Measurements from ENCODE around the gene MIOX. TPM values are rescaled to one million over a fixed set of nuclear protein-coding genes. Genes with fewer than 3 reads are reported as not detected.
A peak's percentile ranks its signal among the peaks of the same experiment; 100 is the strongest.

Gene MIOX
- total and polyA plus RNA-seq, 10 of the 15 experiments (the other 5 are each of a cell fraction or from before 2014, with no cell fraction given), result 0.10 to 0.31 TPM; not detected in 8

DNA sequence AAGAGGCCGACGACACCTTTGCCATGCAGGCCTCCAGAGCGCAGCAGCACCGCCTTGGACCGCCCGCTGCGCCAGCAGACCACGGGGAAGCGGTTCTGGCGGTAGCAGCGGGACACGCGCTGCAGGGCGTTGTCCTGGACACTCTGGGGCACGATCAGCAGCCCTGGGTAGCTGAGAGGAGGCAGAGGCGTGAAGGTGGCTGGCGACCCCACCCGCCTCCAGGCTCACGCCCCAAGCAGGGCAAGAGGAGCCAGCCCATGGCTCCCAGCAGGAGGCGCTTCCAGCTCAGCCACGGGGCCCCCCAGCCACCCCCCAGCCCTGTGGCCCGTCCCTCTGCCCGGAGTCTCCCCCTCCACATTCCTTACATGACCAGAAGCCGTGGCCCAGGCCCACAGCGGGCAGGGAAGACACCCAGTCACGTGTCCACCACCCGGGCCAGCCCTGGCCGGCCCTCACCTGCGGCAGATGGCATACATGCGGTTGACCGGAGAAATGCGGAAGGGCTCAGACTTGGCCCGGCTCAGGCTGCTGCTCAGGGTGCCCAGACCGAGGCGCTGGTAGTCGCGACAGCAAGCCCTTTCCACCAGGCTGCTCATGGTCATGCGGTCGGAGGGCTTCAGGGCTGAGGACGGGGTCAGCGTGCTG, 27.0 kb upstream of the MIOX start (continued):
- TF ChIP-seq POLR2A (IDR thresholded peaks at IDR 0.05; ENCODE audit: low read depth, low read length) (peak; percentile 3), NFIC (IDR thresholded peaks at IDR 0.05; ENCODE audit: low read depth, low read length) (no peak), RAD21 (IDR thresholded peaks at IDR 0.05; ENCODE audit: insufficient read depth, low read depth, low read length) (0 out of 2 replicates have a peak, but pooled peaks have one; percentile 4), WRNIP1 (IDR thresholded peaks at IDR 0.05; ENCODE audit: borderline replicate concordance, low read depth, low read length) (no peak), ZZZ3 (IDR thresholded peaks at IDR 0.05; ENCODE audit: control insufficient read depth, insufficient read length, low read depth) (no peak), PAX8 (IDR thresholded peaks at IDR 0.05) (no peak)
- TF ChIP-seq, protein P1, sequence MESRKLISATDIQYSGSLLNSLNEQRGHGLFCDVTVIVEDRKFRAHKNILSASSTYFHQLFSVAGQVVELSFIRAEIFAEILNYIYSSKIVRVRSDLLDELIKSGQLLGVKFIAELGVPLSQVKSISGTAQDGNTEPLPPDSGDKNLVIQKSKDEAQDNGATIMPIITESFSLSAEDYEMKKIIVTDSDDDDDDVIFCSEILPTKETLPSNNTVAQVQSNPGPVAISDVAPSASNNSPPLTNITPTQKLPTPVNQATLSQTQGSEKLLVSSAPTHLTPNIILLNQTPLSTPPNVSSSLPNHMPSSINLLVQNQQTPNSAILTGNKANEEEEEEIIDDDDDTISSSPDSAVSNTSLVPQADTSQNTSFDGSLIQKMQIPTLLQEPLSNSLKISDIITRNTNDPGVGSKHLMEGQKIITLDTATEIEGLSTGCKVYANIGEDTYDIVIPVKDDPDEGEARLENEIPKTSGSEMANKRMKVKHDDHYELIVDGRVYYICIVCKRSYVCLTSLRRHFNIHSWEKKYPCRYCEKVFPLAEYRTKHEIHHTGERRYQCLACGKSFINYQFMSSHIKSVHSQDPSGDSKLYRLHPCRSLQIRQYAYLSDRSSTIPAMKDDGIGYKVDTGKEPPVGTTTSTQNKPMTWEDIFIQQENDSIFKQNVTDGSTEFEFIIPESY (IDR thresholded peaks at IDR 0.05), result 0 out of 2 replicates have a peak, but pooled peaks have one; percentile 24

GRCh38 chr22:50460938-50461337, 25.7 kb upstream of the MIOX start:
- no peak for TF ChIP-seq USF2 (IDR thresholded peaks at IDR 0.05; ENCODE audit: borderline replicate concordance, low read depth, low read length)
- no peak for TF ChIP-seq TCF3 (IDR thresholded peaks at IDR 0.05; ENCODE audit: borderline replicate concordance, insufficient read depth, low read depth, low read length)
- no peak for TF ChIP-seq STAT1 (conservative IDR thresholded peaks at IDR 0.05)
- TF ChIP-seq E2F8 (IDR thresholded peaks at IDR 0.05; ENCODE audit: low read depth, partially characterized antibody), result no peak
- TF ChIP-seq, protein P2, sequence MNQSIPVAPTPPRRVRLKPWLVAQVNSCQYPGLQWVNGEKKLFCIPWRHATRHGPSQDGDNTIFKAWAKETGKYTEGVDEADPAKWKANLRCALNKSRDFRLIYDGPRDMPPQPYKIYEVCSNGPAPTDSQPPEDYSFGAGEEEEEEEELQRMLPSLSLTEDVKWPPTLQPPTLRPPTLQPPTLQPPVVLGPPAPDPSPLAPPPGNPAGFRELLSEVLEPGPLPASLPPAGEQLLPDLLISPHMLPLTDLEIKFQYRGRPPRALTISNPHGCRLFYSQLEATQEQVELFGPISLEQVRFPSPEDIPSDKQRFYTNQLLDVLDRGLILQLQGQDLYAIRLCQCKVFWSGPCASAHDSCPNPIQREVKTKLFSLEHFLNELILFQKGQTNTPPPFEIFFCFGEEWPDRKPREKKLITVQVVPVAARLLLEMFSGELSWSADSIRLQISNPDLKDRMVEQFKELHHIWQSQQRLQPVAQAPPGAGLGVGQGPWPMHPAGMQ (IDR thresholded peaks at IDR 0.05; ENCODE audit: borderline replicate concordance), result no peak
- ATAC-seq, result no peak
- H3K27ac ChIP-seq (ENCODE audit: control insufficient read depth, insufficient read depth), result no peak overlapping the region
- intact Hi-C loops (cut with micrococcal nuclease; ENCODE audit: unreplicated experiment) (no loop called here), in situ Hi-C loops (cut with MboI) (no loop called here)
- no peak for FAIRE-seq
- over 99% methylated on average over 17 of the region's 17 CpGs for WGBS (ENCODE audit: insufficient coverage, insufficient replicate concordance, low lambda C conversion rate, missing lambda C conversion rate)
- ChIA-PET CTCF (no interaction called here), RAD21 (ENCODE audit: unreplicated experiment) (no interaction called here), SMC1A (ENCODE audit: uncharacterized antibody, unreplicated experiment) (no interaction called here), POLR2A (no interaction called here)
- no peak overlapping the region for H2AFZ ChIP-seq (ENCODE audit: control insufficient read depth, low read depth, low read length)
- DNase-seq (ENCODE audit: low read depth, low spot score), result no peak
- H3K9me3 ChIP-seq (replicated peaks; ENCODE audit: control insufficient read depth, insufficient read depth, low read length), result no peaks in the 10 kb centered on the region
- H4K20me1 ChIP-seq (ENCODE audit: control insufficient read depth, insufficient read depth), result no peaks in the 10 kb centered on the region
- no peaks in the 10 kb centered on the region for H3K27me3 ChIP-seq (replicated peaks in 1 of 2; ENCODE audit: control insufficient read depth in 2 of 2, insufficient read depth in 2 of 2, low read length in 1 of 2)
- H3K4me1 ChIP-seq (ENCODE audit: control insufficient read depth, insufficient read depth, low read length), result no peaks in the 10 kb centered on the region
- no peak overlapping the region for H3K4me2 ChIP-seq (ENCODE audit: control insufficient read depth, insufficient read depth)
- no peak overlapping the region for H3K9ac ChIP-seq (ENCODE audit: control insufficient read depth, insufficient read depth, low read length)
- BruUV-seq (replicated peaks), result no TSS peak
- peaks cover 11 to 56% of the 10 kb centered on the region in 2 experiments for H3K36me3 ChIP-seq (ENCODE audit: control insufficient read depth in 2 of 2, insufficient read depth in 2 of 2, low read length in 1 of 2)
- H3K4me3 ChIP-seq, result no peak overlapping the region
- H3K79me2 ChIP-seq (ENCODE audit: control insufficient read depth, insufficient read depth, low read length), result no peaks in the 10 kb centered on the region
